Activated naive CD8-positive, alpha-beta T cell treated with anti-CD3 and anti-CD28 coated beads, Interleukin-2, amount 10 ng/mL, durations not matched to agents 7 days and 5 days (primary cell): Measurements from ENCODE around the gene CALML4. TPM values are rescaled to one million over a fixed set of nuclear protein-coding genes. Genes with fewer than 3 reads are reported as not detected.
"Not testable (repeated sequence)": the region's sequence is repeated elsewhere in the genome, so short reads cannot be mapped to it uniquely, and the experiment has no call there.

Experiments
- ATAC-seq: fragments of 150-1000 bp; cut with Tn5 transposase; one replicate; pipeline ENCODE4 v1.10.0; 2021; ENCODE audit warnings: low read depth, moderate library complexity
- POLR2A ChIA-PET: fragments of 350-600 bp; sonication (Branson Sonifier 250); formaldehyde crosslinking; loops from one replicate; lab custom pipeline; 2021; ENCODE audit warnings: antibody characterized with exemption; lab: Charles Lee
- DNase-seq: peaks from one replicate; pipeline ENCODE4 v3.0.0; 2021
- H3K27ac Mint-ChIP-seq: one replicate; pipeline ENCODE4 v1.8.0; 2022; ENCODE audit warnings: mild to moderate bottlenecking, mixed read lengths
- H3K27me3 Mint-ChIP-seq: one replicate; pipeline ENCODE4 v1.8.0; 2022; ENCODE audit warnings: mild to moderate bottlenecking, moderate library complexity, mixed read lengths
- H3K36me3 Mint-ChIP-seq: one replicate; pipeline ENCODE4 v1.8.0; 2021; ENCODE audit warnings: mild to moderate bottlenecking, mixed read lengths
- H3K4me1 Mint-ChIP-seq: one replicate; pipeline ENCODE4 v1.8.0; 2021; ENCODE audit warnings: mixed read lengths
- H3K4me3 Mint-ChIP-seq: one replicate; pipeline ENCODE4 v1.8.0; 2022; ENCODE audit warnings: mild to moderate bottlenecking, moderate library complexity, mixed read lengths
- H3K9me3 Mint-ChIP-seq: one replicate; pipeline ENCODE4 v1.8.0; 2021; ENCODE audit warnings: mixed read lengths
- total RNA-seq, 2 experiments: library from RNA; stranded (reverse); gene quantifications; one replicate each; pipeline ENCODE4 v1.2.3, GENCODE V29; 2021

Gene CALML4
- total RNA-seq, 2 experiments from 2014 or later: 10.3 to 12.2 TPM

DNA sequence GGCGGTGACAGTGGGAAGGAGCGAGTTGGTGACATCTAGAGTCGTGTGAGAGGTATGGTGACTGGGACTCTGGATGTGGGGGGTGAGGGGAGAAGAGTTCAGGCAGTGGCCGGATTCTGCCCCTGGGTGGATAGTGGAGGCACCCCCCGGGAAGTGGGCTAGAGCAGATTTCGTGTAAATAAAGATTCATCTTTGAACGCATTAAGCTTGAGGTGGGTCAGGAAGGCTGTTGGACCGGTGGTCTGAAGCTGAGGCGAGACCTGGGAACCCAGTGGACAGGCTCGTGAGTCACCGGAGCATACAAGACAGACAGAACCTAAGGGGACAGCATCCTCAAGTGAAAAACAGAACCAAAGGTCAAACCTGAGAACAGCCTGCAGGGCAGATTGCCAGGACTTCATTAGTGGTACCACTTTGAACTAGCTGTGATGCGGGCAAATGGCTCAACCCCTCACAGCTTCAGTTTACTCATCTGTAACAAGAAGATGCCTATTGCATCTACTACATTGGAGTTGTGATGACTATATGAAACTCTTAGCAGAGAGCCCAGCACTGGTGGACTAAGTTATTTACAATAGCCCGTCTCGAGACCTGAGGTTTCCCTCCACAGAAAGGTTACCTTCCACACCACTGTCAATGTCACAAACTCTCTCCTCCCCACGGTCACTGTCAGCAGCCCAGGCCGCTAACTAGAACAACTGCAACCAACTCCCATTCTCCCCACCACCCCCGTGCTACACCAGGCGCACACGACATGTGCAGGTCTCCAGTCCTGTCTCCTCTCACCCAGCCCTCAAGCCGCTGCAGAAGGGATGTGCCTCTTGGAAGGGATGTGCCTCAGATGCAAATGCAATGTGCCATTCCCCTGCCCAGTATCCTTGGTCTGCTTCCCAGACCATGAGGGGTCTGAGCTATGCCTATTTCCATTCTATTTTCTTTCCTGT is 25.3 kb upstream of the CALML4 start:
- ATAC-seq (no peak), DNase-seq (no peak)
- Mint-ChIP-seq H3K36me3 (no peaks in the 10 kb centered on the region), H3K27me3 (peaks cover 3% of the 10 kb centered on the region), H3K4me1 (peaks cover 28% of the 10 kb centered on the region), H3K9me3 (no peaks in the 10 kb centered on the region), H3K4me3 (peak overlapping the region; percentile 99), H3K27ac (peak overlapping the region; percentile 97)
- POLR2A ChIA-PET: interaction anchor here (1.2 to 3.2 kb wide), 3 partner anchors 25 to 176 kb away, joined by 3 to 16 read pairs (median 9); partner anchors contain the start of genes FEM1B and PIAS1

DNA sequence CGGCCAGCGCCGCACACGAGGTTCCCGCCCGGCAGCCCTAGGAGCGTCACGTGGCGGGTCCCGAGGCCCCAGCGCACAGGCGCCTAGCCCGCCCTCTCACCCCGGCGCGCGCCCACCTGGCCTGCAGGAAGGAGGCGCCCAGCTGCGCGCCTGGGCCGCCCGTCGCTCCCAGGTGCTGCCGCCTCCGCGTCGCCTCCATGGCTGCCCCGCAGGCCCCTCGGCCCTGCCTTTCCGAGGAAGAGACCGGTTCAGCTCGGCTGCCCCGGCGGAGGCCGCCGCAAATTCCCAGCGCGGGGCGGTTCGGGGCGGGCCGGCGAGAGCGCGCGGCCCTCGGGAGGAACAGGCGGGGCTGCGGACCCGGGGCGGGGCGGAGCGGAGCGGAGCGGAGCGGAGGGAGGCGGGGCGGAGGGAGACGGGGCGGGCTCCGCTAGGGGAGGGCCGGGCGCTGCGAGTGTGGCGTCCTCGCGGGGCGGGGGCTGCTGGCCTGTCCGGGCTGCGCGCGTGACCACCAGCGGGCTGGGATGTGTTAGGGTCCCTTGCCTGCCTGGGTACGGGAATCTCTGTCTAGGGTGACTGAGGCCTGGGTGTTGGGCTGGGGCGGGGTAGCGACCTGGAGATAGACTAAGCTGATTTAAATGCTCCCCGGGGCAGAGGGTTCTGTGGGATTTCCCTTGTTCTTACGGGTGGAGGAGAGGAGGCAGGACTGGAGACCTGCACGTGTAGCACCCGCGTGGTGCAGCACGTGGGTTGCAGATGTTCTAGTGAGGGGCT is 24.4 kb upstream of the CALML4 start, which contains the start of gene CLN6:
TSS of gene CLN6 (minus strand) at position 343 of the 771 bp plus-strand sequence. CDS start at position 199, 144 bp downstream.
- H3K27me3 Mint-ChIP-seq: peaks cover 3% of the 10 kb centered on the region
- H3K4me3 Mint-ChIP-seq: peak within 1 kb of the TSS; percentile 99
- peaks cover 35% of the 10 kb centered on the region for H3K4me1 Mint-ChIP-seq
- no peaks in the 10 kb centered on the region for H3K9me3 Mint-ChIP-seq
- peak within 1 kb of the TSS; percentile 97 for H3K27ac Mint-ChIP-seq
- no peaks in the 10 kb centered on the region for H3K36me3 Mint-ChIP-seq
- ATAC-seq (peak; percentile 85), DNase-seq (peak; percentile 93)
- POLR2A ChIA-PET: interaction anchor here (0.6 to 3.2 kb wide), 5 partner anchors 18 to 175 kb away, joined by 3 to 16 read pairs (median 8); partner anchors contain the start of genes FEM1B and PIAS1

DNA sequence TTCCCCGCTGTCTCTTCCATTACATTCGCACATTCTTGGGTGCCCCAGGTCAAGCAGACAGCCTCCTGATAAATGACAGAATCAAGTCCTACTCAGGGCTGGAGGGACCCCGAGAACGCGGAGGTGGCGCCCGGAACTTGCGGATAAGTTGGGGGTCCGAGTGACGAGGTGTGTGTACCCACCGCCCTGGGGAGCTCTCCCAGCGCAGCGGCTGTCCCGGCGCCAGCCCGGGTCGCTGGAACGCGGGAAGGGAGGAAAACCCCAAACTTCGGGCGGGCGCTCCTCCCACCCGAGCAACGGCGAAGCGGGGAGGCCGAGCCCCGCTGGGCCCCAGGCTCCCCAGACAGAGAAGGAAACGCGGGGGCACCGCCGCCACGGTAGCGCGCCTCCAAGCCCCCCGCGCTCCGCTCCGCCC is 23.8 kb upstream of the CALML4 start:
- H3K4me1 Mint-ChIP-seq: peaks cover 39% of the 10 kb centered on the region
- DNase-seq (no peak), ATAC-seq (peak; percentile 0)
- peak overlapping the region; percentile 90 for H3K4me3 Mint-ChIP-seq
- H3K27ac Mint-ChIP-seq: peak overlapping the region; percentile 89
- no peaks in the 10 kb centered on the region for H3K9me3 Mint-ChIP-seq
- peaks cover 1% of the 10 kb centered on the region for H3K36me3 Mint-ChIP-seq
- peaks cover 3% of the 10 kb centered on the region for H3K27me3 Mint-ChIP-seq
- POLR2A ChIA-PET: interaction anchor here (0.7 to 3.2 kb wide), 6 partner anchors 9 to 175 kb away, joined by 3 to 16 read pairs (median 6); partner anchors contain the start of genes FEM1B and PIAS1

DNA sequence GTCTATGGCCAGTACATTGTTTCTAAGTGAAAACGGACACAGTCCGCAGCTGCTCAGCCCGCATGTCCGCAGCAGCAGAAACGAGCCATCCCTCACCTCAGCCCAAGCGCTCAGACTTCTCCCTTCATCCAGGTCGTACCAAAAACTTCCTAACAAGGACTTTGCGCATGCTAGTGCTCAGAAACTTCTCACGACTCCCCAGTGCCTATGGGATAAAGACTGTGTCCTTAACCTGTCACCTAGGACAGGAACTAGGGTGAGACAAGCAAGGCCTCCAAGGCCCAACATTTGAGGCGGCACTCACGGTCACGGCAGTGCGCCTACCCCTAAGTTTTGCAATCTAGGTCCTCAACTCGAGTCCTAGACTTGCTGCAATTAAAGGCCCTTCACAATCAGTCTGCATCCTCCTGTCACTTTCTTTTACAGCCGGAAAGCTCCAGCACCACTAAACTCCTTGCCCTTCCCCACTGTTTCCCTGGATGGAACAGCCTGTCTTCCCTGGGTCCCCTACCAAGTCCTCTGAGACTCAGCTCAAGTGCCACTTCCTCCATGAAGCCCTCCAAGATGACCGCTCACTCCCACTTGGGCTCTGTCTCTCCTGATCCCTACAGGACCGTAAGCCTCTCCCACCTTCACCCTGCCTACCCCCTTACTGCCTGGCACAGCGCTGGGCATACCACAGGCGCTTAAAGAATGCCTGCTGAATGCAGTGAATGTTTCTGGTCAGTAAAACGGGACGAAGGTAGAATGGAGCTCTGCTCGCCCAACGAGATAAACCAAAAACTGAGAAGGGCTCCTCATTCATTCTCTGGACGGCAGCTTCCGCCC is 23.2 kb upstream of the CALML4 start:
- peaks cover 1% of the 10 kb centered on the region for H3K36me3 Mint-ChIP-seq
- ATAC-seq (no peak), DNase-seq (no peak)
- POLR2A ChIA-PET: interaction anchor here (0.7 to 3.2 kb wide), 5 partner anchors 9 to 592 kb away, joined by 3 to 16 read pairs (median 3); partner anchors contain the start of genes ANP32A and FEM1B
- H3K4me3 Mint-ChIP-seq: peak overlapping the region; percentile 90
- no peaks in the 10 kb centered on the region for H3K9me3 Mint-ChIP-seq
- H3K4me1 Mint-ChIP-seq: peaks cover 40% of the 10 kb centered on the region
- peaks cover 3% of the 10 kb centered on the region for H3K27me3 Mint-ChIP-seq
- H3K27ac Mint-ChIP-seq: peak overlapping the region; percentile 89

DNA sequence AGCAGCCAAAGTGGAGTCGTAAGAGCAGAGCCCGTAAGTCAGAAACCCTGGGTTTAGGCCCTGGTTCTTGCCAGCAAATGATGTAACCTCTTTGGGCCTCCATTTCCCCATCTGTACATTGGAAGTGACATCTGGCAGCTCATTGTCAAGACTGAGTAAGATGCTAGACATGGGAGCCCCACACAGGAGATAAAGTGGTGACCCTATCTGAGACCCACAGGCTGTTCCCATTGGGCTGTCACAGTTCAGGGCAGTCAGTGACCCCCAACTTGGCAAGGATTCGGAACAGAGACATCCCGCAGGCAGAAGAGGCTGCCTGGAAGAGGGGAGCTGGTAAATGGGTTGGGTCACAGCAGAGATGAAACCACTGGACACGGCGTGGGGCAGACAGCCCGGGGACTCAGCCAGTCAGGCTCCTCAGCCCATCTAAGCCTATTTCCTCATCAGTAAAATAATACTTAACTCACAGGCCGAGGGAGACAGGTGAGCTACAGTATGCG is 22.6 kb upstream of the CALML4 start:
- Mint-ChIP-seq H3K27ac (peak overlapping the region; percentile 18), H3K36me3 (peaks cover 7% of the 10 kb centered on the region), H3K27me3 (peaks cover 3% of the 10 kb centered on the region), H3K9me3 (no peaks in the 10 kb centered on the region), H3K4me3 (peak overlapping the region; percentile 90), H3K4me1 (peaks cover 45% of the 10 kb centered on the region)
- DNase-seq (no peak), ATAC-seq (no peak)
- POLR2A ChIA-PET: interaction anchor here (0.7 to 0.8 kb wide), 2 partner anchors 9 to 593 kb away, joined by 3 read pairs; partner anchors contain the start of gene ANP32A

DNA sequence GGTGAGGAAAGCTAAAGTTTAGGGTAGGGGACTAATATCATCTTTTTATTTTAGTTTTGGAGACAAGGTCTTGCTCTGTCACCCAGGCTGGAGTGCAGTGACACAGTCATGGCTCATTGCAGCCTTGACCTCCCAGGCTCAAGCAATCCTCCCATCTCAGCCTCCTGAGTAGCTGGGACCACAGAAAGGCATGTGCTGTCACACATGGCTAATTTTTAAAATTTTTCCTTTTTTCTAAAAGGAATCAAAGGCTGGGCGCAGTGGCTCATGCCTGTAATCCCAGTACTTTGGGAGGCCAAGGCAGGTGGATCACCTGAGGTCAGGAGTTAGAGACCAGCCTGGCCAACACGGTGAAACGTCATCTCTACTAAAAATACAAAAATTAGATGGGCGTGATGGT is 20.3 kb upstream of the CALML4 start:
- H3K36me3 Mint-ChIP-seq, H3K27ac Mint-ChIP-seq, ATAC-seq, DNase-seq, H3K9me3 Mint-ChIP-seq, H3K27me3 Mint-ChIP-seq: not testable (repeated sequence)
- Mint-ChIP-seq H3K4me1 (peaks cover 43% of the 10 kb centered on the region), H3K4me3 (peak overlapping the region; percentile 36)
- POLR2A ChIA-PET: interaction anchor here (1.0 to 2.4 kb wide), 3 partner anchors 15 to 52 kb away, joined by 3 to 5 read pairs (median 5); partner anchors contain the start of gene FEM1B

DNA sequence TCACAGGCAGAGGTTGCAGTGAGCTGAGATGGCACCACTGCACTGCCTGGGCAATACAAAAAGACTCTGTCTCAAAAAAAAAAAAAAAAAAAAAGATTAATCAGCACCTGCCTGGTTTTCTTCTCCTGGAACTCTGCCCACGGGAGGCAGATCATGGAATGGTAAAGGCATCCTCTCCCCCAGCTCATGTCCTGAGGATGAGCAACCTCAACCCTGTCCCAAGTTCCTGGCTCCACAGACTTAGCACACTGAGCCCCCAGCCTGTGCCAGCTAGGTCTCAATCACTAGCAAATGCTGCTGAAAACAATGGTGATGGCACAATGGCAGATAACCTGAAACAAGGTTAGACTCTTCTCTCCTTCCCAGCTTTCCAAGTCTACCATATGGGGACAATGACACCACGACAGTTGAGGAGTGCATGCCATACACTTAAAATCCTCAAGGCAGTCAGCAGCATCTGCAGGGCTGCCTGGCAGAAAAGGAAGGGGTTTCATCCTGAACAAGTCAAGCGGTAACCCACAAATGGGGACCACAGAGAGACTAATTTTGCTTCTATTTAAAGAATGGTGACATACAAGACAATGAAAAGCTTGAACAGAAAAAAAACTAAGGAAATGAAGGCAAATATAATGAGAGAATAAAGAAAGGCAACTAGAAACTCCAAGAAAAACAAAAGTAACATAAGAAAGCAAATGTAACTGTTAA is 19.6 kb upstream of the CALML4 start:
- Mint-ChIP-seq H3K9me3 (no peaks in the 10 kb centered on the region), H3K27ac (peak overlapping the region; percentile 34), H3K36me3 (peaks cover 10% of the 10 kb centered on the region), H3K27me3 (no peaks in the 10 kb centered on the region), H3K4me3 (peak overlapping the region; percentile 36), H3K4me1 (peaks cover 38% of the 10 kb centered on the region)
- POLR2A ChIA-PET: interaction anchor here (0.7 to 2.4 kb wide), 5 partner anchors 14 to 139 kb away, joined by 3 to 5 read pairs (median 5); partner anchors contain the start of gene FEM1B
- no peak for DNase-seq
- no peak for ATAC-seq

DNA sequence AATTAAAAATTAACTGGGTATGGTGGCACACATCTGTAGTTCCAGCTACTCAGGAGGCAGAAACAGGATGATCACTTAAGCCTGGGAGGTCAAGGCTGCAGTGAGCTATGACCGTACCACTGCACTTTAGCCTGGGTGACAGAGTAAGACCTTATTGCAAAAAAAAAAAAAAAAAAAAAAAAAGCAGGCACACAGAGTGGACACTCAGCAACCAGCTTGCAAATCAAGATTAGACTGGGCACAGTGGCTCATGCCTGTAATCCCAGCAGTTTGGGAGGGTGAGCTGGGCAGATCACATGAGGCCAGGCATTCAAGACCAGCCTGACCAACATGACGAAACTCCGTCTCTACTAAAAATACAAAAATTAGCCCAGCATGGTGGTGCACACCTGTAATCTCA is 19.0 kb upstream of the CALML4 start:
- Mint-ChIP-seq H3K27ac (peak overlapping the region; percentile 34), H3K9me3 (no peaks in the 10 kb centered on the region), H3K27me3 (no peaks in the 10 kb centered on the region), H3K36me3 (peaks cover 11% of the 10 kb centered on the region), H3K4me1 (peaks cover 38% of the 10 kb centered on the region), H3K4me3 (peak overlapping the region; percentile 36)
- ATAC-seq (no peak), DNase-seq (no peak)
- POLR2A ChIA-PET: interaction anchor here (0.7 to 2.4 kb wide), 5 partner anchors 14 to 139 kb away, joined by 3 to 5 read pairs (median 3); partner anchors contain the start of gene FEM1B

DNA sequence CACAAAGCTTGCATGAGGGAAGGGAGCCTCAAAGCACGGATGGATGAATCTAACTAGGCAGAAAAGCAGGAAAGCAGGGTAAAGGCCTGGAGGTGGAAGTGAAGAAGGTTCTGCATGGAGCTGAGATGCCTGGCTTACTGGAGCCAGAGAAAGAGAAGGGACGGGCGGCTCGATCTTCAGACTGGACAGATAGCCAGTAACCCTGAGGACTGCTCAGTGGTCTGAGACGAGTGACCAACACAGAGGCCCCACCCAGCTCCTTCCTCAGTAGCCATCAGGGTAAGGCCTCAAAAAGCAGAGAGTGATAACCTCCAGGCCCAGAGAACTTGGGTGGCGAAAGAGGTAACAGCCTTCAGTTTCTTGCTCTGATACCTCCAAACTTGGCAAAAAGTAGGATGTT is 18.0 kb upstream of the CALML4 start:
- H3K36me3 Mint-ChIP-seq: peaks cover 11% of the 10 kb centered on the region
- POLR2A ChIA-PET: interaction anchor here (1.2 kb wide), 1 partner anchor 55 kb away, joined by 3 read pairs; the partner anchor contains the start of gene FEM1B
- no peaks in the 10 kb centered on the region for H3K9me3 Mint-ChIP-seq
- H3K4me3 Mint-ChIP-seq: no peak overlapping the region
- no peaks in the 10 kb centered on the region for H3K27me3 Mint-ChIP-seq
- ATAC-seq: no peak
- DNase-seq: no peak
- peaks cover 31% of the 10 kb centered on the region for H3K4me1 Mint-ChIP-seq
- H3K27ac Mint-ChIP-seq: peak overlapping the region; percentile 50

DNA sequence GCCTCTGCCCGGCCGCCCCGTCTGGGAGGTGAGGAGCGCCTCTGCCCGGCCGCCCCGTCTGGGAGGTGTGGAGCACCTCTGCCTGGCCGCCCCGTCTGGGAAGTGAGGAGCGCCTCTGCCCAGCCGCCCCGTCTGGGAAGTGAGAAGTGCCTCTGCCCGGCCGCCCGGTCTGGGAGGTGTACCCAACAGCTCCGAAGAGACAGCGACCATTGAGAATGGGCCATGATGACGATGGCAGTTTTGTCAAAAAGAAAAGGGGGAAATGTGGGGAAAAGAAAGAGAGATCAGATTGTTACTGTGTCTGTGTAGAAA is 17.3 kb upstream of the CALML4 start:
- H3K4me3 Mint-ChIP-seq, POLR2A ChIA-PET, ATAC-seq, DNase-seq, H3K9me3 Mint-ChIP-seq, H3K27ac Mint-ChIP-seq, H3K27me3 Mint-ChIP-seq: not testable (repeated sequence)
- peaks cover 11% of the 10 kb centered on the region for H3K36me3 Mint-ChIP-seq
- peaks cover 24% of the 10 kb centered on the region for H3K4me1 Mint-ChIP-seq

DNA sequence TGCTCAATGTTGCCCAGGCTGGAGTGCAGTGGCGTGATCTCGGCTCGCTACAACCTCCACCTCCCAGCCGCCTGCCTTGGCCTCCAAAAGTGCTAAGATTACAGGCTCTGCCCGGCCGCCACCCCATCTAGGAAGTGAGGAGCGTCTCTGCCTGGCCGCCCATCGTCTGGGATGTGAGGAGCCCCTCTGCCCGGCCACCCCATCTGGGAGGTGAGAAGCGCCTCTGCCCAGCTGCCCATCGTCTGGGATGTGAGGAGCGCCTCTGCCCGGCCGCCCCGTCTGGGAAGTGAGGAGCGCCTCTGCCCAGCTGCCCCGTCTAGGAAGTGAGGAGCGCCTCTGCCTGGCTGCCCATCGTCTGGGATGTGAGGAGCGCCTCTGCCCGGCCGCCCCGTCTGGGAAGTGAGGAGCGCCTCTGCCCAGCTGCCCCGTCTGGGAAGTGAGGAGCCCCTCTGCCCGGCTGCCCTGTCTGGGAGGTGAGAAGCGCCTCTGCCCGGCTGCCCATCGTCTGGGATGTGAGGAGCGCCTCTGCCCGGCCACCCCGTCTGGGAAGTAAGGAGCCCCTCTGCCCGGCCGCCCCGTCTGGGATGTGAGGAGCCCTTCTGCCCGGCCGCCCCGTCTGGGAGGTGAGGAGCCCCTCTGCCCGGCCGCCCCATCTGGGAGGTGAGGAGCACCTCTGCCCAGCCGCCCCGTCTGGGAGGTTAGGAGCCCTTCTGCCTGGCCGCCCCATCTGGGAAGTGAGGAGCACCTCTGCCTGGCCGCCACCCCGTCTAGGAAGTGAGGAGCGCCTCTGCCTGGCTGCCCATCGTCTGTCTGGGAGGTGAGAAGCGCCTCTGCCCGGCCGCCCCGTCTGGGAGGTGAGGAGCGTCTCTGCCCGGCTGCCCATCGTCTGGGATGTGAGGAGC is 16.6 kb upstream of the CALML4 start:
- DNase-seq, H3K4me3 Mint-ChIP-seq, ATAC-seq, POLR2A ChIA-PET, H3K27me3 Mint-ChIP-seq, H3K27ac Mint-ChIP-seq, H3K9me3 Mint-ChIP-seq: not testable (repeated sequence)
- peaks cover 11% of the 10 kb centered on the region for H3K36me3 Mint-ChIP-seq
- H3K4me1 Mint-ChIP-seq: peaks cover 22% of the 10 kb centered on the region
